ENCODE data around the gene AVL9.

AVL9 gene

DNA sequence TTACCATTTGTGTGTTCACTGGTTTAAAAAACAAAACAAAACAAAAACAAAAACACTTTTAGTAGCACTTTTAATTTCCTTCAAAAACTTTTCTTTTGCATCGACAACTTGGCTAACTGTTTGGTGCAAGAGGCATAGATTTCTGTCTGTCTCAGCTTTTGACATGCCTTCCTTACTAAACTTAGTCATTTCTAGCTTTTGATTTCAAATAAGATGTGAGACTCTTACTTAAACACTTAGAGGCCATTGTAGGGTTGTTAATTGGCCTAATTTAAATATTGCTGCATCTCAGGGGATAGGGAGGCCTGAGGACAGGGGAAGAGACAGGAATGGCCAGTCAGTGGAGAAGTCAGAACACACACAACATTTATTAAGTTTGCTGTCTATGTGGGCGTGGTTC is 66.3 kb downstream of the AVL9 start:
- Histone ChIP-seq H3K9me2 (replicated peaks; ENCODE audit: insufficient read depth, low read length) (no peaks in the 10 kb centered on the region), H3K4me2 (ENCODE audit: low read depth, low read length, poor library complexity, severe bottlenecking) (no peak overlapping the region)
- TF ChIP-seq, protein P1, sequence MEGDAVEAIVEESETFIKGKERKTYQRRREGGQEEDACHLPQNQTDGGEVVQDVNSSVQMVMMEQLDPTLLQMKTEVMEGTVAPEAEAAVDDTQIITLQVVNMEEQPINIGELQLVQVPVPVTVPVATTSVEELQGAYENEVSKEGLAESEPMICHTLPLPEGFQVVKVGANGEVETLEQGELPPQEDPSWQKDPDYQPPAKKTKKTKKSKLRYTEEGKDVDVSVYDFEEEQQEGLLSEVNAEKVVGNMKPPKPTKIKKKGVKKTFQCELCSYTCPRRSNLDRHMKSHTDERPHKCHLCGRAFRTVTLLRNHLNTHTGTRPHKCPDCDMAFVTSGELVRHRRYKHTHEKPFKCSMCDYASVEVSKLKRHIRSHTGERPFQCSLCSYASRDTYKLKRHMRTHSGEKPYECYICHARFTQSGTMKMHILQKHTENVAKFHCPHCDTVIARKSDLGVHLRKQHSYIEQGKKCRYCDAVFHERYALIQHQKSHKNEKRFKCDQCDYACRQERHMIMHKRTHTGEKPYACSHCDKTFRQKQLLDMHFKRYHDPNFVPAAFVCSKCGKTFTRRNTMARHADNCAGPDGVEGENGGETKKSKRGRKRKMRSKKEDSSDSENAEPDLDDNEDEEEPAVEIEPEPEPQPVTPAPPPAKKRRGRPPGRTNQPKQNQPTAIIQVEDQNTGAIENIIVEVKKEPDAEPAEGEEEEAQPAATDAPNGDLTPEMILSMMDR (IDR thresholded peaks at IDR 0.05; ENCODE audit: insufficient read depth, low read length, poor library complexity, severe bottlenecking): no peak
- no peak for TF ChIP-seq EZH2phosphoT487 (conservative IDR thresholded peaks at IDR 0.05; ENCODE audit: low read length)

GRCh38 chr7:32564542-32564941 is 69.3 kb downstream of the AVL9 start:
- H3K9ac ChIP-seq (ENCODE audit: low read length): no peak overlapping the region
- no peaks in the 10 kb centered on the region for H3K79me2 ChIP-seq (ENCODE audit: insufficient read depth, low read length)
- no peak overlapping the region for H3K4me3 ChIP-seq (ENCODE audit: insufficient read depth, low read length, poor library complexity, severe bottlenecking)
- no peaks in the 10 kb centered on the region for H3K9me2 ChIP-seq (replicated peaks; ENCODE audit: insufficient read depth, low read length)
- no peaks in the 10 kb centered on the region for H3K27me3 ChIP-seq (ENCODE audit: low read length)
- TF ChIP-seq, protein P1 (IDR thresholded peaks at IDR 0.05; ENCODE audit: insufficient read depth, low read length, poor library complexity, severe bottlenecking): no peak
- H3F3A ChIP-seq (ENCODE audit: insufficient read depth): no peaks in the 10 kb centered on the region
- no peak overlapping the region for H3K27ac ChIP-seq (ENCODE audit: low read depth, low read length)
- H2AFZ ChIP-seq (ENCODE audit: low read depth, low read length, severe bottlenecking): no peak overlapping the region
- no peaks in the 10 kb centered on the region for H3K9me3 ChIP-seq (ENCODE audit: insufficient read depth, low read length)
- 0 out of 2 replicates have a peak, but pooled peaks cover 4% of the 10 kb centered on the region for H4K20me1 ChIP-seq (ENCODE audit: low read depth, low read length)
- H3K36me3 ChIP-seq (ENCODE audit: low read length): peaks cover 19% of the 10 kb centered on the region; the same call in 1 of the 2 replicates
- no peak overlapping the region for H3K4me2 ChIP-seq (ENCODE audit: low read depth, low read length, poor library complexity, severe bottlenecking)

More for the DNA sequence above, 66.3 kb downstream of the AVL9 start:
- Histone ChIP-seq H3K79me2 (ENCODE audit: insufficient read depth, low read length) (no peaks in the 10 kb centered on the region), H3K9ac (ENCODE audit: low read length) (no peak overlapping the region), H3K27ac (ENCODE audit: low read depth, low read length) (no peak overlapping the region), H3K36me3 (ENCODE audit: low read length) (peaks cover 37% of the 10 kb centered on the region), H3K9me3 (ENCODE audit: insufficient read depth, low read length) (no peaks in the 10 kb centered on the region), H3F3A (ENCODE audit: insufficient read depth) (no peaks in the 10 kb centered on the region), H4K20me1 (ENCODE audit: low read depth, low read length) (0 out of 2 replicates have a peak, but pooled peaks cover 4% of the 10 kb centered on the region), H3K27me3 (ENCODE audit: low read length) (no peaks in the 10 kb centered on the region), H3K4me3 (ENCODE audit: insufficient read depth, low read length, poor library complexity, severe bottlenecking) (no peak overlapping the region), H2AFZ (ENCODE audit: low read depth, low read length, severe bottlenecking) (no peak overlapping the region)

DNA sequence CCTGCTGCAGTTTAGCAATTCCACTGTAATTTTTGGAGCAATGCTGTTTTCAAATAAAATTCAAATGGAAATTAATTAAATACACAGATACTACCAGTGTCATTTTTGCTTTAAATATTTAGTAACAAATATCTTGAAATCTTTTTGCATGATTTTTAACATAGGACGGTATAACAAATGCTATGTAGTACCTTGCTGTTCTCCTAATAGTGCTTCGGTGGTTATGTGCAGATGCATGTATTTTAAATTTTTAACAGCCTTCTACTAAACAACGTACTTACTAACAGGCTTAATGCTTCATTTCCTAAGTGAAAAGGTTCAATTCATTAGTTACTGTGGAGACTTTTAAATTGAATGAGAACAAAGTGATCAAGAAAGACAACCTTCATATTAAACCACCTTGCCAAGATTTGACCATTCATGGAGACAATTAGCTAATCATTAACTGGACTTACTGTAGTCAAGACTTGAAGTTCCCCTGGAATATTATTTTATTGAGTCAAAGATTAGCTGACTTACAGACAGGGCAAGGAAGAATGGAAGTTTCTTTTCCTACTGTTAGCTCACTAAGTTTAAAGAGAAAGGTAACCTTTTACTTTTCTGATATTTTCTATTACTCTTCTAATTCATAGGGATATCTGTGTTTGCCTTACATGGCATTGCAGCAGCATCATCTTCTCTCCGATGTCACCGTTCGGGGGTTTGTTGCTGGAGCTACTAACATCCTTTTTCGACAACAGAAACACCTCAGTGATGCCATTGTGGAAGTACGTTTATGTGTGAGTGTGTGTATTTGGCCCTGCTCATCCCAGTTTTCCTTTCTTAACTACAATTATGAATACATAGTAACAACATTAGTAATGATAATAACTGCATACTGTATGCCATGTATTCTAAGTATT is 74.3 kb downstream of the AVL9 start:
- Histone ChIP-seq H3K9me2 (replicated peaks; ENCODE audit: insufficient read depth, low read length) (no peaks in the 10 kb centered on the region), H3K4me3 (ENCODE audit: insufficient read depth, low read length, poor library complexity, severe bottlenecking) (no peak overlapping the region), H3K27ac (ENCODE audit: low read depth, low read length) (no peak overlapping the region), H3K4me2 (ENCODE audit: low read depth, low read length, poor library complexity, severe bottlenecking) (no peak overlapping the region), H4K20me1 (ENCODE audit: low read depth, low read length) (0 out of 2 replicates have a peak, but pooled peaks cover 4% of the 10 kb centered on the region), H2AFZ (ENCODE audit: low read depth, low read length, severe bottlenecking) (no peak overlapping the region), H3K27me3 (ENCODE audit: low read length) (no peaks in the 10 kb centered on the region), H3K79me2 (ENCODE audit: insufficient read depth, low read length) (no peaks in the 10 kb centered on the region), H3K36me3 (ENCODE audit: low read length) (peaks cover 18% of the 10 kb centered on the region), H3K9me3 (ENCODE audit: insufficient read depth, low read length) (no peaks in the 10 kb centered on the region), H3K9ac (ENCODE audit: low read length) (no peak overlapping the region), H3F3A (ENCODE audit: insufficient read depth) (no peaks in the 10 kb centered on the region)
- no peak for TF ChIP-seq EZH2phosphoT487 (conservative IDR thresholded peaks at IDR 0.05; ENCODE audit: low read length)
- TF ChIP-seq, protein P1 (IDR thresholded peaks at IDR 0.05; ENCODE audit: insufficient read depth, low read length, poor library complexity, severe bottlenecking): no peak
